HG03558 (cell line): ENCODE measurements around the gene NTN4.
"Not testable (repeated sequence)": the region's sequence is repeated elsewhere in the genome, so short reads cannot be mapped to it uniquely, and the experiment has no call there.

Experiments
- ATAC-seq: cut with Tn5 transposase; IDR thresholded peaks from one replicate; pipeline ENCODE4 v1.9.1; 2021; ENCODE audit warnings: moderate number of reproducible peaks; ENCODE audit not compliant: unreplicated experiment; ENCODE audit errors: extremely low read depth

NTN4 gene

DNA sequence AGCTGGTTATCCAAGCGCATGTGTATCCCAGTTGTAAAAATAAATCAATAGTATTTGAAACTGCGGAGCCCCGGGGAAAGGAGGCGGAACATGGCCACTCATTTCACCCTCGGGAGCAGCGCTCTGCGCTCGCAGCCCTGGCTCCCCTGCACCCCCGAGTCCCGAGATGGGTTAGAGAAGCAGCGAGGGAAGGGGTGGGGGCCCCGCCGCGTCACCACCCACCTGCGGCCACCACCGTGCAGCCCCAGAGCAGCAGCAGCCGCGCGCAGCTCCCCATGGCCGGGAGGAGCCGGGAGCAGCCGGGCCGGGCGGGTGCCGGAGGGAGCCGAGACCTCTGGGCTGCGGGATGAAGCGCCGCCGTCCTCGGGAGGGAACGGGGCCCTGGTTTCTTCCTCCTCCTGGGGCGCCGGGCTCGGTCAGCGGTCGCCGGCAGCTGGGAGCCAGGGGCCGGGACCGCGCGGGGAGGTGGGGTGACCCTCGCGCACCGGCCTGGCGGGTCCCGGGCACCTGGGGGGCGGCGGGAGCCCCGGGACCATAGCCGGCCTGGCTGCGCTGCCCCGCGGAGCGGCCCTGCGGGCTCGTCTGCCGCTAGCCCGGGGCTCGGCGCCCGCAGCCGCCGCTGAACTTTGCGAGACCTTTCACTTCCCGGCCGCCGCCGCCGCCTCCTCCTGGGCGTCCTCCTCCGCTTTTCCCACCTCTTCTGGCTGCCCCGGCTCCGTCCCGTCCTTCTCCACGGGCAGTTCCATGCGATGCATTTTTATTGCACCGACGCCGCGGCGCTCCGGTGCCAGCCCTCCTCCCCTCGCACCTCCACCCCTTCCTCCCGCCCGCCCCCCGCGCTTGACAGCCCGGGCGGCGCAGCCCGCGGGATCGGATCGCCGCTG lies at the start of gene NTN4:
NTN4 (minus strand) TSS at position 732 of the 884 bp plus-strand sequence; CDS start at position 277, 455 bp downstream.
- no peak for ATAC-seq

- ATAC-seq, result no peak
These were observed 47.6 kb upstream of the NTN4 start for GRCh38 chr12:95838125-95838524.

GRCh38 chr12:95837240-95838038 lies 46.9 kb upstream of the NTN4 start:
- ATAC-seq, result no peak

- no peak for ATAC-seq
These were observed 46.2 kb upstream of the NTN4 start for GRCh38 chr12:95836630-95837239.

- ATAC-seq, result no peak
These were observed 45.6 kb upstream of the NTN4 start for GRCh38 chr12:95836185-95836609.

DNA sequence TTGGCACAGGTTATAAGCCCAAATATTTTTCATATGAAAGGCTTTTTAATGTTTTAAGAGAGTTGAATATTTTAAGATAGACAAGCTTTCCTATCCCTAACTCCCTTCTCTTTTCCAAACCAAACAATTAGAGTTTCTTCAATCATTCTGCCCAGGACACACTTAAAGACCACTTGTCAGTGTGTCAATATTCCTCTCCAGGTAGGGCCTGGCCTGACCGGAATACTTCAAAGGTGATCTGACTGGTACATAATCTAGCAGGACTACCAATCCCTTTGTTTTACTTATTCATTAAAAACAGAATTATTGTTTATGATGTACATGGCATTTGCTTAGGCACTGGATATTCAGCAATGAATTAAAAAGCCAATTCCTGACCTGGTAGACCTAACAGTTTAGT lies 44.0 kb upstream of the NTN4 start:
- no peak for ATAC-seq

DNA sequence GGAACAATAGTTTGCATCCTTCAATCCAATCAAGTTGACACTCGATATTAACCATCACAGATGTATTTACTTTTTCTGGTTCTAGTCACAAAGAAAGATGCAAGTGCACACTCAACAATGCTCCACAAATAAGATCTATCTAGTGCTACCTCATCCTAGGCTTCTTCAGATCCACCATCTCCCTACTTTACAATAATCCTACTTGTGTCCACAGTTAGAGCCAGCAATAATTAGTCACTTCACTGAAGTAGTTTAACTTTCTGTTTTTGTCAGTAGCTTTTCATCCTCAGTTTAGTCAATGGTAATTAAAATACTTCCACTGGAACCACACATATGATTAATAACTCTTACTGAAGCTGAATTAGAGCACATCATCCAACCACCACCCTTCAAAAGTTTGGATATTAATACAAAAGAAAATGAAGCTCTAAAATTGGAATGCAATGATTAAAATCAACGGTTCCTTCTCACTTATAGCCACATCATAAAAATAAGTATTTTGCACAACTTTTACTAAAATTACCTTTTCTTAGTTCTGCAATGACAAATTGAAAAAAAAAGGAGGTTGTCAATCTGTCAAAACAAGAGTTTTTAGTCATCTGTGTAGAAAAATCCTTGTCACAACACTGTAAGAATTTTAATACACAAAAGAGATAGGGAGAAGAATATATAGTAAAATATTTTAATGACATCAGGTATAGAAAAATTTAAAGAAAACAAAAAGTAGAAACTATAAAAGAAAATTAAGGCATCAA lies 39.9 kb upstream of the NTN4 start:
- no peak for ATAC-seq

GRCh38 chr12:95829395-95829794 lies 38.8 kb upstream of the NTN4 start:
- no peak for ATAC-seq

DNA sequence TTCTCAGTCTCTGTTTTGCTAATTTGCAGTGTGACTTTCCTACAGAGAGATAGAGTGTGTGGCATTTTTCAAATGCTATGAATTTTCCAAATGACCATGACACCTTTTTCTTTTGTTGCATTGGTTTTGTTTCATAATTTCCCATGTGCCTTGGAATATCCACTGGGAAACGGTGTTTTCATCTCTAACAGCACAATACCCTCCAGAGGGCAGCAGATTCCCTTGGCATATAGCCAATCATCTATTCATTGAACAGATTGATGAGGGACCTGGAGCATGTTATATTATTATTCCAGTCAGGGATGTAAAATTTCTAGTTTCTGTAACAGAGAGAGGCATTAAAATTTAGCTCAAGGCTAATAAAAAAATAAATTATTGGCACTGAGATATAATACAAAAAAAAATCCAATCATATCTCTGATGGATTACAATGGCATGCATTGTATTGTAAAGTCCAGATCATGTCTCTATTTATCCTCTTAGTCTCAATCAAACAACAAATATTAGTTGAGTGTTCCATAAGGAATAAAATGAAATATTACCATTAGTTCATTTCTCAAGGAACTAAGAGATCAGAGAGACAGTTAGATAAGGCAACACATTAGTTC lies 29.6 kb upstream of the NTN4 start:
- no peak for ATAC-seq

DNA sequence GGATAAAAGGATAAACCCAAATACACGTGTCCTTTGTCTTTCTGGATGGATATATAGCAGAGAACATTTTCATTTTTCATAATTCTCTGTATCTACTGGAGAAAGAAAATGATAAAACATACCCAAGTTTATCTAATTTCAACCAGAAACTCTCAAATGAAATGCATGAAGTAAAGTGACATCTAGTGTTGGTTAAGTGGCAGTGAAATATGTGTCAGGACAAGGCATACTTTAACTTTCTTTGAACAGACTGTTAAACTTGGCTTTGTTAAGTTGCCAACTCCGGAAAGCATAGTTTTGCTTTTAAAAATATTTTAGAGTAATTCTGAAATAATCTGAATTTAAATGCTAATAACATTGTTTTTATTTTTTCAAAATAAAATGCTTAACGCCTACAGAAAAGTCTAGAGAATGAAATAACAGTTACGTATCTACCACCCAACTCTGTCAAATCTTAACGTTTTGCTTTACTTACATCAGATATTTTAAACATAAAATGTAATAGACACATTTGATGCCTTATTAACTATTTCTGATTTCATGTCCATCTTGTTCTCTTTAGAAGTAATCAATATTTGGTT lies 25.2 kb upstream of the NTN4 start:
- ATAC-seq, result no peak

- not testable (repeated sequence) for ATAC-seq
These were observed 21.6 kb upstream of the NTN4 start for GRCh38 chr12:95812155-95812554.

DNA sequence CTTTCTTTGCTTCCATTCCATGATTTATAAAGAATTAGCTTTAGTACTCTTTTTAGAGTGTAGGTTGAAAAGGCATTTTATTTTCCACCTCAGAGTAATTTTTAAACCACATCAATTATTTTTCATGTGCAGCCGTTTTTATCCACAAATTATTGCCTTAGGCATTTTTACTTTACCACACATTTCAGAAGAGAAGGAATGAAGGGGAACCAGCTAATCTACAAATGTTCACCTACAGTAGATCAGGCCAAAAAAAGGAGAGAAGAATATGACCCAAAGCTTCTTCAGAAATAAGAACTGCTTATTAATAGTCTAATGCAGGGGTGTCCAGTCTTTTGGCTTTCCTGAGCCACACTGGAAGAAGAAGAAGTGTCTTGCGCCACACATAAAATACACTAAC lies 19.8 kb upstream of the NTN4 start:
- ATAC-seq, result no peak

DNA sequence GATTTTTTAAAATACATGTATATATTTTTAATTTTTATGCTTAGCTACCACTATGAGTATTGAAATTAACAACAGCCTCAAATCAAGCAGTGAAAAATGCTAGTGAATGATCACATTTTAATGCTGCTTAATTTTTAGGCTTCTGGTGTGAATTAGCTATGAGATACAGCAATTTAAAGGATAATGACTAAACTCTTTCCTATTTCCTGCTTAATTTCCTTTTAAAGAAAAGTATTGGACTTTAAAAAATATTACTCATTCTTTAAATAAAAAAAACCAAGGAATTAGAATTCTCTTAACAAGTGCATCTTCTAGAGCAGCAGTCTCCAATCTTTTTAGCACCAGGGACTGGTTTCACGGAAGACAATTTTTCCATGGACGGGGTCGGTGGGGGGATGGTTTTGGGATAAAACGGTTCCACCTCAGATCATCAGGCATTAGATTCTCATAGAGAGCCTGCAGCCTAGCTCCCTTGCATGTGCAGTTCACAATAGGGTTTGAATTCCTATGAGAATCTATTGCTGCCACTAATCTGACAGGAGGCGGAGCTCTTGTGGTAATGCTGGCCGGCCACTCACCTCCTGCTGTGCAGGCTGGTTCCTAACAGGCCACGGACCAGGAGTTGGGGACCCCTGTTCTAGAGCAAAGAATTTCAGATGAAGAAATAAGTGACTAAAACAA lies 18.6 kb upstream of the NTN4 start:
- no peak for ATAC-seq

DNA sequence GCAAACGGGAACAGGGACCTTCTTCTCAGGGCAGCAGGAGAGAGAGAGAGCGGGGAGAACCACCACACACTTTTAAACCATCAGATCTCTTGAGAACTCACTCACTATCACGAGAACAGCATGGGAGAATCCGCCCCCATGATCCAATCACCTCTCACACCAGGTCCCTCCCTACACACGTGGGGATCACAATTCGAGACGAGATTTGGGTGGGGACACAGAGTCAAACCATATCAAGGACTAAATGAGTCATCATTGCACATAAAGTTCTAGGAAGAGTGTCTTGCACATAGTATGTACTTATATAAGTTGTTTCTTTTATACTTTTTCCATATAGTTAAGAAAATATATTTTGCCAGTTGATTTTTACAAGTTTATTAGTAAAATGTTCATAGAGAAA lies 17.6 kb upstream of the NTN4 start:
- ATAC-seq, result no peak

DNA sequence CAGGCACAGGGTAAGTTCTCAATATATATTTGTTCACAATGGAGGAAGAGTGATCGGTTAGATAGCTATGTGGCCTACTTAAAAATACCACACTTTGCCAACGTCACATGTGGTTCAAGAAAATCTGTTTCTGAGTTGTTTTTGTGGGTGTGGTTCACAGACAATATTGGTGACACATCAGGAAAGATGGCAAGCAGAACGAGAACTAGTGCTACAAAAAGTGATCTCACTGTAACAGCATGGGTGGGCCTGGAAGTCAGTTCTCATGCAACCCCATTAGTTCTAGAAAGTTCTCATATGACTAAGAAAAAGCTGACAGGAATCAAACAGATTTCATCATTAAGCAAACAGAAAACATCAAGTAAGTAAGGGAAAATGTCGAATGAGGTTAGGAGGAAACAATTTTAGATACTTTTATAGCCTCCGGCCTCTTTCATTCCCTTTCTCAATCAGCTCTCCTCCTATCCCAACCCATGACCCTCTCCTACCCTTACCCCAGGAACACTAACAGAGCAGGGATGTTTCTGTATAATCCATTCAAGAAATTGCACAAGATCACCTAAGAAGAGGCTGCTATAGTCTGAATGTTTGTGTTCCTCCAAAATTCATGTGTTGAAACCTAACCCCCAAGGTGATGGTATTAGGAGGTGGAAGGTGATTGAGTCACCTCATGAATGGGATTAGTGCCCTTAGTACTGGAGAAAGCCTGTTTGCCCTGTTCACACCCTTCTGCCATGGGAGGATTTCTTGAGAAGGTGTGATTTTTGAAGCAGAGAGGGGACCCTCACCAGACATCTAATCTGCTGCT lies 15.5 kb upstream of the NTN4 start:
- no peak for ATAC-seq

DNA sequence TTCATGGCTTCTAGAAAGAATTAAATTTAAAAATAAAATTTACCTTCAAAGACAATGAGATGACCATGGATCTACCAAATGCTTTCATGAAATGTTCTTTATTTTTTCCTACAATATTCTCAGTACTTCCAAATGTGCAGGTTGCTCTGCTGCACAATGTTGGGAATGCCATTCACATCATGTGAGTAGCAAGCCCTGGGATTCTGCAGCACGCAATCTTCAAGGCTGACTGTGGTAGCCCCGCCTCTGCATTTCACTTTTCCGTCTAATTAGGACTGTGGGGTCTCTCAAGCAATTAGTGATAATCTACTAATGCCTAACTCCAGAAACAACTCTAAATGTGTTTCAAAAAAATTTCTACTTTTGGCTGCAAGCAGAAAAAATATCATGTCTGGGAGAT lies 13.7 kb upstream of the NTN4 start:
- no peak for ATAC-seq

DNA sequence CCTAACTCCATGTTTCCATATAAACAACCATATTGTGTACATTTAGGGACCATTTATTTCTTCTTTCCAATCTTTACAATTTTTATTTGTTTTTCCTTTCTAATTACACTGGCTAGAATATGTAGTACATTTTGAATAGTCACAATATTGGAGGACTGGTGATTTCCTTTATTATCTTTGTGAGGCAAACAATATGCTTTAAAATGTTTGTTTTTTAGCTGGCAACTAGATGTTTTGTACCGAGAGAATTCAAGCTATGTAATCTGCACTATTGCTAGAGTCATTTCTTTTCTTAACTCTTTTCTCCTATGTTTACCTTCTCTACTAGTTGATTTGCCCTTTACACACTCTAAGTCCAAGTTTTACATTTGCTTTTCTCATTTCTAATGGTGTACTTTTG lies 13.3 kb upstream of the NTN4 start:
- no peak for ATAC-seq
